ENCODE results near the gene EXOC6B.

- TF ChIP-seq POLR2AphosphoS5 (IDR thresholded peaks at IDR 0.05; ENCODE audit: low read depth, low read length) (no peak), ASH2L (IDR thresholded peaks at IDR 0.05; ENCODE audit: low read length) (no peak)
Observed at GRCh38 chr2:72779495-72779894, 46.3 kb downstream of the EXOC6B start.
